Epithelial cell of esophagus (primary cell): ENCODE measurements around the gene TMEM154.
A peak's percentile ranks its signal among the peaks of the same experiment; 100 is the strongest.

Experiments used
- DNase-seq: peaks from one replicate; pipeline ENCODE4 v3.0.0; 2010; ENCODE audit warnings: low read depth
- H3K4me3 ChIP-seq: 2 replicates; pipeline ENCODE4 v1.5.1; 2011; ENCODE audit warnings: mild to moderate bottlenecking, low read length, control low read depth
- TF ChIP-seq, protein P1 (sequence below): IDR thresholded peaks from 2 replicates; pipeline ENCODE4 v1.5.1; 2011; ENCODE audit warnings: low read depth, mild to moderate bottlenecking, low read length, control low read depth, inconsistent platforms; ENCODE audit not compliant: insufficient read depth; ENCODE audit errors: missing control alignments

The TMEM154 gene

GRCh38 chr4:152579107-152579764 lies 100.6 kb downstream of the TMEM154 start:
- no peak for DNase-seq
- TF ChIP-seq, protein P1, sequence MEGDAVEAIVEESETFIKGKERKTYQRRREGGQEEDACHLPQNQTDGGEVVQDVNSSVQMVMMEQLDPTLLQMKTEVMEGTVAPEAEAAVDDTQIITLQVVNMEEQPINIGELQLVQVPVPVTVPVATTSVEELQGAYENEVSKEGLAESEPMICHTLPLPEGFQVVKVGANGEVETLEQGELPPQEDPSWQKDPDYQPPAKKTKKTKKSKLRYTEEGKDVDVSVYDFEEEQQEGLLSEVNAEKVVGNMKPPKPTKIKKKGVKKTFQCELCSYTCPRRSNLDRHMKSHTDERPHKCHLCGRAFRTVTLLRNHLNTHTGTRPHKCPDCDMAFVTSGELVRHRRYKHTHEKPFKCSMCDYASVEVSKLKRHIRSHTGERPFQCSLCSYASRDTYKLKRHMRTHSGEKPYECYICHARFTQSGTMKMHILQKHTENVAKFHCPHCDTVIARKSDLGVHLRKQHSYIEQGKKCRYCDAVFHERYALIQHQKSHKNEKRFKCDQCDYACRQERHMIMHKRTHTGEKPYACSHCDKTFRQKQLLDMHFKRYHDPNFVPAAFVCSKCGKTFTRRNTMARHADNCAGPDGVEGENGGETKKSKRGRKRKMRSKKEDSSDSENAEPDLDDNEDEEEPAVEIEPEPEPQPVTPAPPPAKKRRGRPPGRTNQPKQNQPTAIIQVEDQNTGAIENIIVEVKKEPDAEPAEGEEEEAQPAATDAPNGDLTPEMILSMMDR: no peak
- no peak overlapping the region for H3K4me3 ChIP-seq

GRCh38 chr4:152578670-152579069 lies 101.1 kb downstream of the TMEM154 start:
- DNase-seq: no peak
- no peak overlapping the region for H3K4me3 ChIP-seq
- TF ChIP-seq, protein P1: no peak

GRCh38 chr4:152577708-152578396 lies 101.9 kb downstream of the TMEM154 start:
- TF ChIP-seq, protein P1: no peak
- DNase-seq: no peak

GRCh38 chr4:152575533-152575932 lies 104.3 kb downstream of the TMEM154 start:
- H3K4me3 ChIP-seq: no peak overlapping the region
- no peak for DNase-seq
- TF ChIP-seq, protein P1: no peak

More at GRCh38 chr4:152577708-152578396, 101.9 kb downstream of the TMEM154 start:
- H3K4me3 ChIP-seq: no peak overlapping the region

DNA sequence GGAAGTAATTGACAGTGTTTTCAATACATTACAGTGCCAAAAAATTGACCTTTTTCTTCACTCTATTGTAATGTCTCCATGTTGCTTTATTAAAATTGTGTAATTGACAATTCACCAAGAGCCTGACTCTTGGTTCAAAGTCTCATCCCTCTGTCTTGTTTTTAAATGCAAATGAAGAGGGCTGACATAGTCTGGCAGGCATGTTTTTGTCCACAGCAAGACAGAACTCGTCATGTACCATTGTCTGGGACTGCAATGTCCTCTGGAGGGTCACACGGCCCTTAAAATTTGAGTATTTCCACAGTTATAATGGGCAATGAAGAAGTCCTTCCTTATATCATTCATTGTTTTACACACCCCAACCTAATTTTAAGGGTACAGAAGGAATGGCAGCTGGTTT lies 105.9 kb downstream of the TMEM154 start:
- DNase-seq: peak; percentile 64
- TF ChIP-seq, protein P1: no peak
- H3K4me3 ChIP-seq: no peak overlapping the region

DNA sequence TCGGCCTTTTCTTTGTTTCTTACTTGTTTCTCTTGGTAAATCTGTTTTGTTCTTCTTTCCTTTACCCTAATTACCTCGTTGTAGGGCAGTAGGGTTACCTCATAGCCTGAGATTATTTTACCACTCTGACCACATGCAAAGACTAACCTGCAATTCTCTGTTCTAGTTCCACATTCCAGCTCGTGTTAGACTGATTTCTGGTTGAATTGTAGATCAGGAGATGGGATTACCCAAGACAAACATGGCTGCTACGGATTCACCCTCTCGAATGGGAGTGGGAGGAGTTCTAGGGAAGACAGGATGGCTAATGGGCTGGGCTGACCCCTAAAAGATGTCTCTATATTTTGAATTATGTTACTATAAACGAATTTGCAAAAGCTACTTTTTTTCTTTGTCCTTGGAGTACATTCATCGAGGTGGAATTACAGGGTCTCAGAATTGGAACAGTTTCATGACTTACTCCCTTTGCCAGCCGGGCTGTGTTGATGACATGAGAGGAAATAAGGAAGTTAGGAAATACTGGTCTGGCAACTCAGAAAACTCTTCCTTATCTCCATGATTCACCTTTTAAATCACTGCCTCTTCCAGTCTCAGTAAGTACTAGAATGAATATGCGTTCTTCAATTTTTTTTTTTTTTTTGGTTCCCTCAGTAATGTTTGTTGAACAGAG lies 107.2 kb downstream of the TMEM154 start:
- H3K4me3 ChIP-seq: no peak overlapping the region
- peak; percentile 93 for DNase-seq
- TF ChIP-seq, protein P1: no peak
